HCT116 (cell line): ENCODE measurements around the gene LTBP1. TPM values are rescaled to one million over a fixed set of nuclear protein-coding genes. Genes with fewer than 3 reads are reported as not detected.

Experiments
- ATAC-seq: fragments of 200-7000 bp; cut with Tn5 transposase; 2 replicates; pipeline ENCODE4 v1.9.1; 2020; ENCODE audit warnings: mild to moderate bottlenecking, moderate library complexity
- BruUV-seq: library from RNA; stranded (reverse); fragments of 400-500 nt; replicated peaks from 2 replicates; lab custom pipeline; 2021; lab: Mats Ljungman, UMichigan
- CTCF ChIA-PET: fragments of 300-600 bp; sonication (Branson Sonifier 250); formaldehyde crosslinking; loops from one replicate; lab custom pipeline; 2021; ENCODE audit warnings: antibody characterized with exemption; lab: Charles Lee
- POLR2A ChIA-PET: fragments of 300-600, 350-600 bp; sonication (Branson Sonifier 250); formaldehyde crosslinking; loops from one replicate; lab custom pipeline; 2021; ENCODE audit warnings: antibody characterized with exemption; lab: Charles Lee
- RAD21 ChIA-PET, 2 experiments: fragments of 300-600 bp; sonication (Branson Sonifier 250); formaldehyde crosslinking; loops; one replicate each; lab custom pipeline; 2023; ENCODE audit warnings: low total read pairs in 2 of 2; ENCODE audit not compliant: uncharacterized antibody in 2 of 2, unreplicated experiment in 2 of 2, low non-redundant PET in 1 of 2; lab: Charles Lee
- DNase-seq: peaks from one replicate; pipeline ENCODE4 v3.0.0-alpha.2; 2010; ENCODE audit warnings: low read depth, low spot score
- H2AFZ ChIP-seq: fragments of 200-600 bp; shearing (Covaris generic), sonication (generic); 2 replicates; pipeline ENCODE4 v1.6.1; 2017; ENCODE audit warnings: low read depth, mixed run types, mixed read lengths, antibody characterized with exemption, low read length; ENCODE audit not compliant: poor library complexity, severe bottlenecking
- H3K27ac ChIP-seq: 2 replicates; pipeline ENCODE4 v1.5.1; 2012; ENCODE audit warnings: low read depth, low read length
- H3K27me3 ChIP-seq: fragments of 200-600 bp; sonication (generic); 2 replicates; pipeline ENCODE4 v1.6.1; 2016; ENCODE audit warnings: mixed run types, low read length, mixed read lengths; ENCODE audit not compliant: insufficient read depth
- H3K36me3 ChIP-seq, 2 experiments: fragments of 200-500 bp in 1 of 2; fragments of 200-600 bp in 1 of 2; sonication (Bioruptor generic) in 1 of 2; sonication (generic) in 1 of 2; 2 replicates each; pipeline versions ENCODE4 v1.5.1 to v1.6.1; 2014 to 2016; ENCODE audit warnings: low read length in 2 of 2, inconsistent platforms in 1 of 2, mixed read lengths in 1 of 2, mixed run types in 1 of 2; ENCODE audit not compliant: insufficient read depth in 2 of 2, control insufficient read depth in 1 of 2
- H3K4me1 ChIP-seq, 2 experiments: fragments of 200-600 bp in 1 of 2; sonication (generic) in 1 of 2; 2 replicates each; pipeline versions ENCODE4 v1.5.1 to v1.6.1; 2012 to 2017; ENCODE audit warnings: low read length in 2 of 2, inconsistent platforms in 1 of 2, mild to moderate bottlenecking in 1 of 2, mixed read lengths in 1 of 2, mixed run types in 1 of 2, moderate library complexity in 1 of 2; ENCODE audit not compliant: insufficient read depth in 2 of 2, control insufficient read depth in 1 of 2
- H3K4me2 ChIP-seq: fragments of 200-600 bp; sonication (generic); 2 replicates; pipeline ENCODE4 v1.6.1; 2017; ENCODE audit warnings: mixed run types, low read length, mixed read lengths
- H3K4me3 ChIP-seq, 2 experiments: fragments of 200-600 bp in 1 of 2; sonication (generic) in 1 of 2; replicated peaks in 1 of 2; 2 replicates each; pipeline ENCODE4 v1.5.1; 2011 to 2016; ENCODE audit warnings: low read length in 2 of 2, control low read depth in 1 of 2, low read depth in 1 of 2, mild to moderate bottlenecking in 1 of 2, mixed read lengths in 1 of 2, mixed run types in 1 of 2
- H3K79me2 ChIP-seq: fragments of 200-600 bp; sonication (generic); 2 replicates; pipeline ENCODE4 v1.6.1; 2017; ENCODE audit warnings: mild to moderate bottlenecking, mixed run types, low read length, moderate library complexity, mixed read lengths; ENCODE audit not compliant: insufficient read depth
- H3K9ac ChIP-seq: fragments of 200-600 bp; sonication (generic); 2 replicates; pipeline ENCODE4 v1.6.1; 2016; ENCODE audit warnings: low read length, mixed read lengths
- H3K9me2 ChIP-seq: fragments of 200-600 bp; sonication (generic), shearing (Covaris generic); 2 replicates; pipeline ENCODE4 v1.6.1; 2017; ENCODE audit warnings: mixed run types, mild to moderate bottlenecking, moderate library complexity; ENCODE audit not compliant: insufficient read depth
- H3K9me3 ChIP-seq, 2 experiments: fragments of 200-500 bp in 1 of 2; fragments of 200-600 bp in 1 of 2; sonication (Bioruptor generic) in 1 of 2; sonication (generic) in 1 of 2; 2 replicates each; pipeline ENCODE4 v1.6.1; 2014 to 2017; ENCODE audit warnings: low read length in 2 of 2, mixed read lengths in 2 of 2, inconsistent platforms in 1 of 2, low read depth in 1 of 2, mild to moderate bottlenecking in 1 of 2, mixed run types in 1 of 2, moderate library complexity in 1 of 2; ENCODE audit not compliant: control insufficient read depth in 1 of 2, insufficient read depth in 1 of 2
- H4K20me1 ChIP-seq: fragments of 200-600 bp; sonication (generic), shearing (Covaris generic); 2 replicates; pipeline ENCODE4 v1.6.1; 2017; ENCODE audit warnings: mixed run types, mild to moderate bottlenecking, moderate library complexity; ENCODE audit not compliant: insufficient read depth
- CBX3 ChIP-seq: IDR thresholded peaks from 2 replicates; pipeline ENCODE4 v1.6.1; 2012; ENCODE audit warnings: low read depth
- CEBPB ChIP-seq: IDR thresholded peaks from 2 replicates; pipeline ENCODE4 v1.6.1; 2012; ENCODE audit warnings: low read depth
- FOSL1 ChIP-seq: IDR thresholded peaks from 2 replicates; pipeline ENCODE4 v1.6.1; 2012; ENCODE audit warnings: low read depth
- JUND ChIP-seq: IDR thresholded peaks from 2 replicates; pipeline ENCODE4 v1.6.1; 2012
- POLR2A ChIP-seq: IDR thresholded peaks from 2 replicates; pipeline ENCODE4 v1.7.0; 2011; ENCODE audit warnings: borderline replicate concordance; ENCODE audit not compliant: insufficient read depth, insufficient read length; ENCODE audit errors: extremely low read depth
- POLR2AphosphoS5 ChIP-seq: IDR thresholded peaks from 2 replicates; pipeline ENCODE4 v1.6.1; 2011; ENCODE audit warnings: mild to moderate bottlenecking, low read depth, low read length, moderate library complexity
- RAD21 ChIP-seq: IDR thresholded peaks from 2 replicates; pipeline ENCODE4 v1.6.1; 2012; ENCODE audit warnings: low read depth, mild to moderate bottlenecking
- SIN3A ChIP-seq: IDR thresholded peaks from 2 replicates; pipeline ENCODE4 v1.6.1; 2012; ENCODE audit warnings: low read depth
- SP1 ChIP-seq: IDR thresholded peaks from 2 replicates; pipeline ENCODE4 v1.6.1; 2012; ENCODE audit warnings: low read depth
- SRF ChIP-seq: IDR thresholded peaks from 2 replicates; pipeline ENCODE4 v1.6.1; 2012; ENCODE audit warnings: low read depth
- YY1 ChIP-seq: IDR thresholded peaks from 2 replicates; pipeline ENCODE4 v1.6.1; 2011; ENCODE audit warnings: low read length, low read depth, moderate library complexity, mild to moderate bottlenecking; ENCODE audit not compliant: insufficient replicate concordance; ENCODE audit errors: extremely low read depth
- ZNF274 ChIP-seq: fragments of 200-500 bp; sonication (Bioruptor generic); IDR thresholded peaks from 2 replicates; pipeline ENCODE4 v1.6.1; 2014; ENCODE audit warnings: mild to moderate bottlenecking, low read depth, low read length, inconsistent platforms
- intact Hi-C: fragments of 100-400 bp; cut with micrococcal nuclease; formaldehyde crosslinking; loops from 2 replicates; pipeline ENCODE4 v1.10.0; 2022
- total RNA-seq: library from RNA; stranded (reverse); gene quantifications from one replicate; pipeline ENCODE4 v1.2.1, GENCODE V29; 2021; ENCODE audit not compliant: unreplicated experiment
- TF ChIP-seq, protein P1 (sequence below): IDR thresholded peaks from 2 replicates; pipeline ENCODE4 v1.6.1; 2012
- TF ChIP-seq, protein P2 (sequence below): IDR thresholded peaks from 2 replicates; pipeline ENCODE4 v1.6.1; 2011; ENCODE audit warnings: mild to moderate bottlenecking, low read length, moderate library complexity; ENCODE audit not compliant: insufficient replicate concordance; ENCODE audit errors: extremely low read depth
- TF ChIP-seq, protein P3 (sequence below), 3 experiments: fragments of 200-600 bp in 1 of 3; sonication (generic) in 1 of 3; IDR thresholded peaks in 2 of 3; conservative IDR thresholded peaks in 1 of 3; 2 replicates each; pipeline ENCODE4 v1.5.1; 2012 to 2017; ENCODE audit warnings: low read depth in 2 of 3, low read length in 2 of 3, antibody characterized with exemption in 1 of 3, borderline replicate concordance in 1 of 3, control low read depth in 1 of 3, mild to moderate bottlenecking in 1 of 3, mixed read lengths in 1 of 3, mixed run types in 1 of 3, moderate library complexity in 1 of 3; ENCODE audit not compliant: insufficient read depth in 1 of 3
- TF ChIP-seq, protein P4 (sequence below): IDR thresholded peaks from 2 replicates; pipeline ENCODE4 v1.6.1; 2012

The LTBP1 gene
- total RNA-seq, 1 experiment from 2014 or later, result 5.1 TPM

DNA sequence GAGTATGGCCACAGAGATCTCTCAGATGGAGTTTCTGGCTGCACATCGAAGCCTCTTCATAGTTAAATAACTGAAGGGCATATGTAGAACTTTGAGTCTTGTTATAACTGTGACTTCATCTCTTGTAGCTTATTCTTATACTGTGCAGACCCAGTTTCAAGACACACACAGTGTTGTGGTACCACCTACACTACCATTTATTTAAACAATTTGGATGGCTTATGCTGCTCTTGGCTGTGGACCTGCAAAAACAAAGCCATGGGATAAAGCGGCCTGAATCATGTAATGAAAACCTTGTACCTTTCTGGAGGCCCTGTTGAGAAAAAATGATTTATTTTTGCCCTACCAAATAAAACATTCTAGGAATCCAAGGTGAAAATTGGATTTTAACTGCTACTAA, 266.9 kb downstream of the LTBP1 start:
- ATAC-seq, result no peak
- Histone ChIP-seq H3K4me3 (no peak overlapping the region), H3K9ac (no peak overlapping the region), H3K27me3 (no peaks in the 10 kb centered on the region), H3K27ac (no peak overlapping the region), H3K4me1 (no peaks in the 10 kb centered on the region)
- BruUV-seq, result no TSS peak
- intact Hi-C loops, result no loop called here
- CTCF ChIA-PET, result no interaction called here
- no peak for DNase-seq
- no peak for TF ChIP-seq FOSL1
- TF ChIP-seq SRF, result no peak
- TF ChIP-seq, protein P1, sequence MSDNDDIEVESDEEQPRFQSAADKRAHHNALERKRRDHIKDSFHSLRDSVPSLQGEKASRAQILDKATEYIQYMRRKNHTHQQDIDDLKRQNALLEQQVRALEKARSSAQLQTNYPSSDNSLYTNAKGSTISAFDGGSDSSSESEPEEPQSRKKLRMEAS, result no peak
- no peak for TF ChIP-seq CBX3
- TF ChIP-seq, protein P2, sequence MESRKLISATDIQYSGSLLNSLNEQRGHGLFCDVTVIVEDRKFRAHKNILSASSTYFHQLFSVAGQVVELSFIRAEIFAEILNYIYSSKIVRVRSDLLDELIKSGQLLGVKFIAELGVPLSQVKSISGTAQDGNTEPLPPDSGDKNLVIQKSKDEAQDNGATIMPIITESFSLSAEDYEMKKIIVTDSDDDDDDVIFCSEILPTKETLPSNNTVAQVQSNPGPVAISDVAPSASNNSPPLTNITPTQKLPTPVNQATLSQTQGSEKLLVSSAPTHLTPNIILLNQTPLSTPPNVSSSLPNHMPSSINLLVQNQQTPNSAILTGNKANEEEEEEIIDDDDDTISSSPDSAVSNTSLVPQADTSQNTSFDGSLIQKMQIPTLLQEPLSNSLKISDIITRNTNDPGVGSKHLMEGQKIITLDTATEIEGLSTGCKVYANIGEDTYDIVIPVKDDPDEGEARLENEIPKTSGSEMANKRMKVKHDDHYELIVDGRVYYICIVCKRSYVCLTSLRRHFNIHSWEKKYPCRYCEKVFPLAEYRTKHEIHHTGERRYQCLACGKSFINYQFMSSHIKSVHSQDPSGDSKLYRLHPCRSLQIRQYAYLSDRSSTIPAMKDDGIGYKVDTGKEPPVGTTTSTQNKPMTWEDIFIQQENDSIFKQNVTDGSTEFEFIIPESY, result no peak
- no peak for TF ChIP-seq POLR2AphosphoS5
- TF ChIP-seq, protein P3, sequence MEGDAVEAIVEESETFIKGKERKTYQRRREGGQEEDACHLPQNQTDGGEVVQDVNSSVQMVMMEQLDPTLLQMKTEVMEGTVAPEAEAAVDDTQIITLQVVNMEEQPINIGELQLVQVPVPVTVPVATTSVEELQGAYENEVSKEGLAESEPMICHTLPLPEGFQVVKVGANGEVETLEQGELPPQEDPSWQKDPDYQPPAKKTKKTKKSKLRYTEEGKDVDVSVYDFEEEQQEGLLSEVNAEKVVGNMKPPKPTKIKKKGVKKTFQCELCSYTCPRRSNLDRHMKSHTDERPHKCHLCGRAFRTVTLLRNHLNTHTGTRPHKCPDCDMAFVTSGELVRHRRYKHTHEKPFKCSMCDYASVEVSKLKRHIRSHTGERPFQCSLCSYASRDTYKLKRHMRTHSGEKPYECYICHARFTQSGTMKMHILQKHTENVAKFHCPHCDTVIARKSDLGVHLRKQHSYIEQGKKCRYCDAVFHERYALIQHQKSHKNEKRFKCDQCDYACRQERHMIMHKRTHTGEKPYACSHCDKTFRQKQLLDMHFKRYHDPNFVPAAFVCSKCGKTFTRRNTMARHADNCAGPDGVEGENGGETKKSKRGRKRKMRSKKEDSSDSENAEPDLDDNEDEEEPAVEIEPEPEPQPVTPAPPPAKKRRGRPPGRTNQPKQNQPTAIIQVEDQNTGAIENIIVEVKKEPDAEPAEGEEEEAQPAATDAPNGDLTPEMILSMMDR (IDR thresholded peaks at IDR 0.05 in 2 of 3, conservative IDR thresholded peaks at IDR 0.05 in 1 of 3; ENCODE audit: borderline replicate concordance in 1 of 3, insufficient read depth in 1 of 3, low read depth in 2 of 3, low read length in 2 of 3), result no peak
- no peak for TF ChIP-seq RAD21
- no peak for TF ChIP-seq YY1
- TF ChIP-seq, protein P4, sequence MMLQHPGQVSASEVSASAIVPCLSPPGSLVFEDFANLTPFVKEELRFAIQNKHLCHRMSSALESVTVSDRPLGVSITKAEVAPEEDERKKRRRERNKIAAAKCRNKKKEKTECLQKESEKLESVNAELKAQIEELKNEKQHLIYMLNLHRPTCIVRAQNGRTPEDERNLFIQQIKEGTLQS, result no peak
- TF ChIP-seq SIN3A, result no peak
- no peak for TF ChIP-seq JUND
- TF ChIP-seq POLR2A, result no peak
- no peak for TF ChIP-seq ZNF274
- no peak for TF ChIP-seq SP1
- TF ChIP-seq CEBPB, result no peak
- TF ChIP-seq, all 23 proteins: peak for 0
- Histone ChIP-seq H3K36me3 (no peaks in the 10 kb centered on the region), H3K4me2 (no peak overlapping the region), H4K20me1 (no peaks in the 10 kb centered on the region), H3K79me2 (no peaks in the 10 kb centered on the region), H3K9me2 (no peaks in the 10 kb centered on the region), H3K9me3 (no peaks in the 10 kb centered on the region), H2AFZ (no peak overlapping the region)
- RAD21 ChIA-PET, result no interaction called here
- POLR2A ChIA-PET, result no interaction called here
